GM12875 (cell line): Measurements from ENCODE around the gene ACTR2.
"Not testable (repeated sequence)": the region's sequence is repeated elsewhere in the genome, so short reads cannot be mapped to it uniquely, and the experiment has no call there.

Experiments
- H3K4me3 ChIP-seq: one replicate; pipeline ENCODE4 v1.5.1; 2011; ENCODE audit warnings: low read depth, low read length, control low read depth
- TF ChIP-seq, protein P1 (sequence below): IDR thresholded peaks from 2 replicates; pipeline ENCODE4 v1.5.1; 2011; ENCODE audit warnings: low read depth, mild to moderate bottlenecking, control low read depth, inconsistent platforms, low read length, moderate library complexity, borderline replicate concordance; ENCODE audit not compliant: insufficient read depth

The ACTR2 gene

DNA sequence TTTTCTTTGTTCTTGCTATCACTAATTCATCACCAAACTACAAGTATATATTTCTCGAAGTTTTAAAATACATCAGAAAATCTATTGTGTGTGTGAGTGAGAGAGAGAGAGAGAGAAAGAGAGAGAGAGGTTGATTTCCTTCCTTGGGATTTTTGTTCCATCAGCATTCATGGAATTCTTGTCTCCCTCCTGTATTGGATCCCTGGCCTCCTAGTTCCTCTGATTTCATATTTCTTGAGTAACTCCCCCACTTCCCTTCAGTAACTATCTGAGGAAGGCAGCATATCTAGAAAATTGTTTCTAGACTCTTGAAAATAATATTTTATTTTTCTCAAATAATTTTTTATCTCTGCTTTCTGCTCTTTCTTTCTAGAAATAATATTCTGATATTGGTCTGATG lies 13.3 kb upstream of the ACTR2 start:
- TF ChIP-seq, protein P1, sequence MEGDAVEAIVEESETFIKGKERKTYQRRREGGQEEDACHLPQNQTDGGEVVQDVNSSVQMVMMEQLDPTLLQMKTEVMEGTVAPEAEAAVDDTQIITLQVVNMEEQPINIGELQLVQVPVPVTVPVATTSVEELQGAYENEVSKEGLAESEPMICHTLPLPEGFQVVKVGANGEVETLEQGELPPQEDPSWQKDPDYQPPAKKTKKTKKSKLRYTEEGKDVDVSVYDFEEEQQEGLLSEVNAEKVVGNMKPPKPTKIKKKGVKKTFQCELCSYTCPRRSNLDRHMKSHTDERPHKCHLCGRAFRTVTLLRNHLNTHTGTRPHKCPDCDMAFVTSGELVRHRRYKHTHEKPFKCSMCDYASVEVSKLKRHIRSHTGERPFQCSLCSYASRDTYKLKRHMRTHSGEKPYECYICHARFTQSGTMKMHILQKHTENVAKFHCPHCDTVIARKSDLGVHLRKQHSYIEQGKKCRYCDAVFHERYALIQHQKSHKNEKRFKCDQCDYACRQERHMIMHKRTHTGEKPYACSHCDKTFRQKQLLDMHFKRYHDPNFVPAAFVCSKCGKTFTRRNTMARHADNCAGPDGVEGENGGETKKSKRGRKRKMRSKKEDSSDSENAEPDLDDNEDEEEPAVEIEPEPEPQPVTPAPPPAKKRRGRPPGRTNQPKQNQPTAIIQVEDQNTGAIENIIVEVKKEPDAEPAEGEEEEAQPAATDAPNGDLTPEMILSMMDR: no peak
- no peak overlapping the region for H3K4me3 ChIP-seq

GRCh38 chr2:65214843-65215242 lies 12.8 kb upstream of the ACTR2 start:
- H3K4me3 ChIP-seq: no peak overlapping the region
- TF ChIP-seq, protein P1: no peak

GRCh38 chr2:65215946-65216345 lies 11.7 kb upstream of the ACTR2 start:
- no peak overlapping the region for H3K4me3 ChIP-seq
- TF ChIP-seq, protein P1: no peak

DNA sequence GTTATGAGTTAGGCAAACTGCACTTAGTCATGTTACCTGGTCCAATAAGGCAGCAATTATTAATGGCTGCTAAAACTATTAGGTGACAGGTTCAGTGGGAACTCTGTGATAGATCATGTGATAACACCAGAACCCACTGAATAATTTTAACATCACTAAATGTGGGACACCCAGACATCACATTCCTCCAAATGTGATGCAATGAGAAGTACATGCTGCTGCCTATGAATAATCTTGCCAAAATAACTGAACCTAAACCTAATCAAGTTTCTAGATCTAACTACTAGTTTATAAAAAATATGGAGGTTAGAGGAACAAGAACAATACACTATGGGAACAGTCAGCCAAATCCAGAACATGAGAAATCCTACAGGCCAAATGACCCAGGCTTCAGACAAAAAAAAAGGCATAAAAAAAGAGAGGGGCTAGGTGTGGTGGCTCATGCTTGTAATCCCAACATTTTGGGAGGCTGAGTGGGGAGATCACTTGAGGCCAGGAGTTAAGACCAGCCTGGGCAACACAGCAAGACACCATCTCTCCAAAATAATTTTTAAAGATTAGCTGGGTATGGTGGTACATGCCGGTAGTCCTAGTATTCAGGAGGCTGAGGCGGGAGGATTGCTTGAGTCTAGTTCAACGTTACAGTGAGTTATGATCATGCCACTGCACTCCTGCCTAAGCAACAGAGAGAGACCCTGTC lies 7.0 kb upstream of the ACTR2 start:
- TF ChIP-seq, protein P1: no peak
- H3K4me3 ChIP-seq: no peak overlapping the region

DNA sequence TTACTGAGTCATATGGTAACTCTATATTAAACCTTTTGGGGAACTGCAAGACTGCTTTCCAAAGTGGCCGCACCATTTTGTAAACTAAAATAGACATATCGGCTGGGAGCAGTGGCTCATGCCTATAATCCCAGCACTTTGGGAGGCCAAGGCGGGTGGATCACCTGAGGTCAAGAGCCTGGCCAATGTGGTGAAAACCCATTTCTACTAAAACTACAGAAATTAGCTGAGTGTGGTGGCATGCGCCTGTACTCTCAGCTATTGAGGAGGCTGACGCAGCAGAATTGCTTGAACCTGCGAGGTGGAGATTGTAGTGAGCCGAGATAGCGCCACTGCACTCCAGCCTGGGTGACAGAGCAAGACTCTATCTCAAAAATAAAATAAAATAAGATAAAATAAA lies 6.4 kb upstream of the ACTR2 start:
- not testable (repeated sequence) for H3K4me3 ChIP-seq

DNA sequence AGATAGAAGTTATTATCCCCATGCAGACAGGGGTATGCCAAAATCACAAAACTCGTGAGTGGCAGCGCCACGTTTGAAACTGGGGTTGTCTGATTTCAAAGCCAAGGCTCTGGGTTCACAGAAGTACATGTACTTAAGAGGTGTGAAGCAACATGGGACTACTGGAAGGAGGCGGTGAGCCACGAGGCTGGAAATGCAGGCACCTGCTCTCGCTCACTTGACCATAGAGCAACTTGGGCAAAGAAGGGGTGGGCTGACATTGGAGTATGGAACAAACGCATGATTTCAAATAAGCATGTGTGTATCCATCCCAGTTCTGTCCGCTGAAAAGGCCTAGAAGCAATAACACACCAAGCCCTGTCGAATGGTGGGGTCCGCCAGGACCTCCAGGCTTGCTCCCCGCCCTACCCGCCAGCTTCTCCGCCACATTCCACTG lies 593 bp upstream of the ACTR2 start:
- TF ChIP-seq, protein P1: no peak

GRCh38 chr2:65228263-65228750 lies 676 bp downstream of the ACTR2 start:
- H3K4me3 ChIP-seq: peak overlapping the region; percentile 95
- TF ChIP-seq, protein P1: no peak

More for the DNA sequence above, 593 bp upstream of the ACTR2 start:
- peak overlapping the region; percentile 95 for H3K4me3 ChIP-seq
